Astrocyte (in vitro differentiated cells and primary cell): Measurements from ENCODE around the gene METTL15. TPM values are rescaled to one million over a fixed set of nuclear protein-coding genes. Genes with fewer than 3 reads are reported as not detected.
"Not testable (repeated sequence)": the region's sequence is repeated elsewhere in the genome, so short reads cannot be mapped to it uniquely, and the experiment has no call there.

Experiments
- DNase-seq: peaks from one replicate; pipeline ENCODE4 v3.0.0-alpha.2; 2010; ENCODE audit warnings: low read depth
- FAIRE-seq: peaks from 2 replicates; lab custom pipeline; 2011; peaks lifted over from hg19 to GRCh38; lab: Jason Lieb, UNC
- H2AFZ ChIP-seq: 2 replicates; pipeline ENCODE4 v1.6.0; 2012; ENCODE audit warnings: low read depth, low read length, inconsistent platforms
- H3K27ac ChIP-seq: 2 replicates; pipeline ENCODE4 v1.5.1; 2011; ENCODE audit warnings: low read depth, low read length, inconsistent platforms
- H3K27me3 ChIP-seq: 2 replicates; pipeline ENCODE4 v1.6.0; 2011; ENCODE audit warnings: low read length, inconsistent platforms; ENCODE audit not compliant: insufficient read depth
- H3K36me3 ChIP-seq: 2 replicates; pipeline ENCODE4 v1.5.1; 2011; ENCODE audit warnings: low read length, inconsistent platforms; ENCODE audit not compliant: insufficient read depth
- H3K4me1 ChIP-seq: 2 replicates; pipeline ENCODE4 v1.5.1; 2011; ENCODE audit warnings: low read length, inconsistent platforms; ENCODE audit not compliant: insufficient read depth
- H3K4me2 ChIP-seq: 2 replicates; pipeline ENCODE4 v1.6.0; 2012; ENCODE audit warnings: low read length, inconsistent platforms
- H3K4me3 ChIP-seq: 2 replicates; pipeline ENCODE4 v1.5.1; 2011; ENCODE audit warnings: low read depth, mild to moderate bottlenecking, low read length, inconsistent platforms; ENCODE audit not compliant: insufficient read depth
- H3K79me2 ChIP-seq: 2 replicates; pipeline ENCODE4 v1.6.0; 2012; ENCODE audit warnings: mild to moderate bottlenecking, low read length, inconsistent platforms; ENCODE audit not compliant: insufficient read depth
- H3K9ac ChIP-seq: 2 replicates; pipeline ENCODE4 v1.6.0; 2012; ENCODE audit warnings: mild to moderate bottlenecking, low read length, inconsistent platforms
- H3K9me3 ChIP-seq: 2 replicates; pipeline ENCODE4 v1.5.1; 2012; ENCODE audit warnings: low read depth, mild to moderate bottlenecking, low read length, inconsistent platforms; ENCODE audit not compliant: insufficient read depth
- H4K20me1 ChIP-seq: 2 replicates; pipeline ENCODE4 v1.6.0; 2012; ENCODE audit warnings: low read length, inconsistent platforms; ENCODE audit not compliant: insufficient read depth
- H3K27ac Mint-ChIP-seq: one replicate; pipeline ENCODE4 v1.8.0; 2021; ENCODE audit warnings: mild to moderate bottlenecking, mixed read lengths; ENCODE audit not compliant: unreplicated experiment
- H3K27me3 Mint-ChIP-seq: one replicate; pipeline ENCODE4 v1.8.0; 2021; ENCODE audit warnings: low read depth, mixed read lengths; ENCODE audit not compliant: unreplicated experiment
- H3K36me3 Mint-ChIP-seq: one replicate; pipeline ENCODE4 v1.8.0; 2021; ENCODE audit warnings: low read depth, mixed read lengths; ENCODE audit not compliant: unreplicated experiment
- H3K4me1 Mint-ChIP-seq: one replicate; pipeline ENCODE4 v1.8.0; 2021; ENCODE audit warnings: low read depth, mixed read lengths; ENCODE audit not compliant: unreplicated experiment
- H3K4me3 Mint-ChIP-seq: one replicate; pipeline ENCODE4 v1.8.0; 2021; ENCODE audit warnings: mild to moderate bottlenecking, moderate library complexity, mixed read lengths; ENCODE audit not compliant: unreplicated experiment
- H3K9me3 Mint-ChIP-seq: one replicate; pipeline ENCODE4 v1.8.0; 2021; ENCODE audit warnings: mild to moderate bottlenecking, mixed read lengths; ENCODE audit not compliant: unreplicated experiment
- EZH2 ChIP-seq: IDR thresholded peaks from 2 replicates; pipeline ENCODE4 v1.6.1; 2012; ENCODE audit warnings: mild to moderate bottlenecking, low read length, inconsistent platforms; ENCODE audit not compliant: insufficient read depth
- total RNA-seq: library from RNA; stranded (reverse); gene quantifications from 2 replicates; pipeline ENCODE4 v1.2.1, GENCODE V29; 2021
- TF ChIP-seq, protein P1 (sequence below): IDR thresholded peaks from 2 replicates; pipeline ENCODE4 v1.5.1; 2011; ENCODE audit warnings: low read depth, mild to moderate bottlenecking, inconsistent platforms, low read length, moderate library complexity; ENCODE audit not compliant: insufficient read depth

Gene METTL15
- total RNA-seq, 1 donor from 2014 or later = 10.8 TPM

- Histone ChIP-seq H3K4me2 (no peak overlapping the region), H3K4me1 (no peaks in the 10 kb centered on the region), H2AFZ (no peak overlapping the region), H3K27ac (no peak overlapping the region), H3K27me3 (no peaks in the 10 kb centered on the region), H3K9ac (no peak overlapping the region), H3K36me3 (no peaks in the 10 kb centered on the region), H4K20me1 (no peaks in the 10 kb centered on the region), H3K9me3 (no peaks in the 10 kb centered on the region), H3K4me3 (no peak overlapping the region), H3K79me2 (no peaks in the 10 kb centered on the region)
- Mint-ChIP-seq H3K4me1 (peaks cover 2% of the 10 kb centered on the region), H3K36me3 (peaks cover 6% of the 10 kb centered on the region), H3K9me3 (no peaks in the 10 kb centered on the region), H3K27me3 (no peaks in the 10 kb centered on the region), H3K27ac (no peak overlapping the region), H3K4me3 (no peak overlapping the region)
- no peak for FAIRE-seq
- no peak for TF ChIP-seq EZH2
- TF ChIP-seq, protein P1, sequence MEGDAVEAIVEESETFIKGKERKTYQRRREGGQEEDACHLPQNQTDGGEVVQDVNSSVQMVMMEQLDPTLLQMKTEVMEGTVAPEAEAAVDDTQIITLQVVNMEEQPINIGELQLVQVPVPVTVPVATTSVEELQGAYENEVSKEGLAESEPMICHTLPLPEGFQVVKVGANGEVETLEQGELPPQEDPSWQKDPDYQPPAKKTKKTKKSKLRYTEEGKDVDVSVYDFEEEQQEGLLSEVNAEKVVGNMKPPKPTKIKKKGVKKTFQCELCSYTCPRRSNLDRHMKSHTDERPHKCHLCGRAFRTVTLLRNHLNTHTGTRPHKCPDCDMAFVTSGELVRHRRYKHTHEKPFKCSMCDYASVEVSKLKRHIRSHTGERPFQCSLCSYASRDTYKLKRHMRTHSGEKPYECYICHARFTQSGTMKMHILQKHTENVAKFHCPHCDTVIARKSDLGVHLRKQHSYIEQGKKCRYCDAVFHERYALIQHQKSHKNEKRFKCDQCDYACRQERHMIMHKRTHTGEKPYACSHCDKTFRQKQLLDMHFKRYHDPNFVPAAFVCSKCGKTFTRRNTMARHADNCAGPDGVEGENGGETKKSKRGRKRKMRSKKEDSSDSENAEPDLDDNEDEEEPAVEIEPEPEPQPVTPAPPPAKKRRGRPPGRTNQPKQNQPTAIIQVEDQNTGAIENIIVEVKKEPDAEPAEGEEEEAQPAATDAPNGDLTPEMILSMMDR = no peak
- DNase-seq = no peak
These were observed 166.0 kb downstream of the METTL15 start for GRCh38 chr11:28274216-28274615.

GRCh38 chr11:28284196-28284595 lies 176.0 kb downstream of the METTL15 start:
- Histone ChIP-seq H3K4me2 (no peak overlapping the region), H3K27me3 (no peaks in the 10 kb centered on the region), H3K79me2 (no peaks in the 10 kb centered on the region), H3K4me1 (no peaks in the 10 kb centered on the region), H3K4me3 (no peak overlapping the region), H3K9ac (no peak overlapping the region), H2AFZ (no peak overlapping the region), H4K20me1 (no peaks in the 10 kb centered on the region), H3K9me3 (no peaks in the 10 kb centered on the region), H3K36me3 (no peaks in the 10 kb centered on the region), H3K27ac (no peak overlapping the region)
- H3K27ac Mint-ChIP-seq = no peak overlapping the region
- FAIRE-seq (no peak), DNase-seq (no peak)
- H3K9me3 Mint-ChIP-seq = peaks cover 3% of the 10 kb centered on the region
- no peaks in the 10 kb centered on the region for H3K36me3 Mint-ChIP-seq
- no peaks in the 10 kb centered on the region for H3K4me1 Mint-ChIP-seq
- H3K27me3 Mint-ChIP-seq = no peaks in the 10 kb centered on the region
- no peak overlapping the region for H3K4me3 Mint-ChIP-seq
- no peak for TF ChIP-seq EZH2
- TF ChIP-seq, protein P1 = no peak

DNA sequence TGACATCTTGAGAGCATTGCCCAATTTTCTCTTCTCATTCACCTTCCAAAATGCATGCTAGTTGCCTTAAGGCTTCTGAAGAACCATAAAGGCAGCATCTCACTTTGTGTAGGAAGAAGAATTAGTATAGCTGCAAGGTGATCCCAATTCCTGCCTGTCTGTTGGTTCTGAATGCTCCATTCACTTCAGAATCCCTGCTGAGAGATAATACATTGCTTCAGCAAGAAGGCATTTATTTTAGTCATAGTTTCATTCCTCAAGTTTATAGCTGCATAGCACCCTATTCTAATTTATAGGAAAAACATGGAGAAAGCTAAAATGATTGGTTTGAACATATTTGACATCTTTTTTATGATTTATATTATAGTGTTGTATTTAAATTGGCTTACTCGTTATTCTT lies 181.3 kb downstream of the METTL15 start:
- Histone ChIP-seq H3K4me1 (no peaks in the 10 kb centered on the region), H3K27me3 (no peaks in the 10 kb centered on the region), H3K4me2 (no peak overlapping the region), H3K79me2 (no peaks in the 10 kb centered on the region), H3K9ac (no peak overlapping the region), H2AFZ (no peak overlapping the region), H3K4me3 (no peak overlapping the region), H3K36me3 (no peaks in the 10 kb centered on the region), H3K27ac (no peak overlapping the region), H3K9me3 (no peaks in the 10 kb centered on the region), H4K20me1 (no peaks in the 10 kb centered on the region)
- no peak for FAIRE-seq
- Mint-ChIP-seq H3K4me3 (no peak overlapping the region), H3K9me3 (peaks cover 9% of the 10 kb centered on the region), H3K36me3 (peaks cover 5% of the 10 kb centered on the region), H3K4me1 (no peaks in the 10 kb centered on the region), H3K27ac (no peak overlapping the region), H3K27me3 (no peaks in the 10 kb centered on the region)
- peak; percentile 4 for DNase-seq
- no peak for TF ChIP-seq EZH2
- TF ChIP-seq, protein P1 = no peak

DNA sequence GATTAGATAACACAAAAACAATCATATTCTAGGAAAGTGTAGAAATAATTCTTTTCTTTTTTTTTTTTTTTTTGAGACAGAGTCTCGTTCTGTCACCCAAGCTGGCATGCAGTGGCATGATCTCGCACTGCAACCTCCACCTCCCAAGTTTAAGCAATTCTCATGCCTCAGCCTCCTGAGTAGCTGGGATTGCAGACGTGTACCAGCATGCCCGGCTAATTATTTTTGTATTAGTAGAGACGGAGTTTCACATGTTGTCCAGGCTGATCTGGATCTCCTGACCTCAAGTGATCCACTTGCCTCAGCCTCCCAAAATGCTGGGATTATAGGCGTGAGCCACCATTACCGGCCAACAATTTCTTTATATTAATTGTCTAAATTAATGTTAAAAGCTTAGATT lies 182.8 kb downstream of the METTL15 start:
- H3K36me3 ChIP-seq, FAIRE-seq, H3K27me3 ChIP-seq, H3K4me1 ChIP-seq, H3K36me3 Mint-ChIP-seq, H3K27ac Mint-ChIP-seq, H3K27me3 Mint-ChIP-seq, H3K4me2 ChIP-seq, H4K20me1 ChIP-seq, H3K79me2 ChIP-seq, H3K4me3 Mint-ChIP-seq, H3K9ac ChIP-seq, DNase-seq, H3K4me3 ChIP-seq, H3K9me3 Mint-ChIP-seq, H3K27ac ChIP-seq, H3K4me1 Mint-ChIP-seq, H3K9me3 ChIP-seq, H2AFZ ChIP-seq: not testable (repeated sequence)
